DMS153 treated with DMSO at 0.1 percent for 48 hours (cell line): ENCODE measurements around the gene RGS7.
"Not testable (repeated sequence)": the region's sequence is repeated elsewhere in the genome, so short reads cannot be mapped to it uniquely, and the experiment has no call there.

Source experiments
- DNase-seq: peaks from one replicate; lab custom pipeline; 2025; ENCODE audit not compliant: unreplicated experiment; lab: John Stamatoyannopoulos, UW

The RGS7 gene

GRCh38 chr1:240999826-241000225, 357.2 kb downstream of the RGS7 start:
- DNase-seq = no peak

GRCh38 chr1:240998441-240999015, 358.5 kb downstream of the RGS7 start:
- DNase-seq = no peak

GRCh38 chr1:240998024-240998423, 359.0 kb downstream of the RGS7 start:
- no peak for DNase-seq

- DNase-seq = no peak
Observed at GRCh38 chr1:240993004-240993403, 364.0 kb downstream of the RGS7 start.

DNA sequence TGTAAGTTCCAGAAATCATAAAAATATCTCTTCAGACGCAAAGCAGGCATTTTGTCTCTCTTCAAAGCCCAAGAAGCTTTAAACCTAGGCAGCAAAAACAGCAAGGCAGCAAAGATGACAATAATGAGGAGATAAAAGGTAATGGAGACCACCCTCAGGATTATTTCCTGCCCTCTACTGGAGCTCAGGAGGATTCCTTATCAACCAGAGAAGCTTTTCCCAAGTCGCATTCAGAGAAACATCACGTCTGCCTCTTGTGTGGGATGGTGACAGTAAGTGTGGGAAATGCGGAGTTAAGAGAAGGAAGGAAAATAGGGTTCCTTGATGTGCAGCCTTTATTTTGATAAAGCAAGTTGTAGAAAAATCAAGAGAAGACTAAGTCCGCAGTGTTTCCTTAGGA, 365.8 kb downstream of the RGS7 start:
- DNase-seq = no peak

GRCh38 chr1:240987928-240988327, 369.1 kb downstream of the RGS7 start:
- DNase-seq = no peak

- no peak for DNase-seq
Observed at GRCh38 chr1:240985081-240985480, 371.9 kb downstream of the RGS7 start.

DNA sequence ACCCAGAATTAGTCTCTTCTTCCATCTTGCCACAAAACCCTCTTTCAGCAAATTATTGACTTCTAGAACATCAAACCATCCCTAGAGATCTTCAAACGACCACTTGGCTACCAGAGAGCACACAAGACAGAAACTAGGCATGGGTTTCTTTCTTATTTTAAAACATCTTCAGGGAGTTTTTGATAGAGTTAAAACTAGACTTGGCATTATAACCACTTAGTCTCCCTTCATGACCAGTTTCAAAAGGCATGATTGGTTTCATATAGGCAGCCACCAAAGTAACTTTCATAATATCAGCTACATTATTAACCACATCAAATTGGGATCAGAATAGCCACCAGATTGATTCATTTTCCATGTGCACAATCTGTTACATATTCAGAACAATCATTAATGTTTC, 376.7 kb downstream of the RGS7 start:
- DNase-seq = no peak

GRCh38 chr1:240976685-240977084, 380.3 kb downstream of the RGS7 start:
- no peak for DNase-seq

DNA sequence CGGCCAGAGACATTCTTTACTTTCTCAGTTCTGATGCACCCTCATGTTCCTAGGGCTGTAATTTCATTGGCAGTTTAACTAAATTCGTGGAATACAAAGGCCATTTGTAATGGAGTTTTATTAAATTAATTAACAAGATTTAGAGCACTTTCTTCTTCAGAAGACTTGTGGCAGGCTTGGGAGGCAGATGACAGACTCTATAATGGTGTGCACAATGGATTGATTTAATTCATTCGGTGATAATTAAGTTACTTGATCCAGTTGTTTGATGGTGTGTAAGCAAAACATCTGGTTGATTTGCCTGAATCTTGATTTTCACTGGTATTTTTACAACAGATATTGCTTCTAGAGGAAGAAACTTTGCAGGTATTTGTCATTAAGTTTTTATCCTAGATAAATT, 383.1 kb downstream of the RGS7 start:
- DNase-seq = no peak

DNA sequence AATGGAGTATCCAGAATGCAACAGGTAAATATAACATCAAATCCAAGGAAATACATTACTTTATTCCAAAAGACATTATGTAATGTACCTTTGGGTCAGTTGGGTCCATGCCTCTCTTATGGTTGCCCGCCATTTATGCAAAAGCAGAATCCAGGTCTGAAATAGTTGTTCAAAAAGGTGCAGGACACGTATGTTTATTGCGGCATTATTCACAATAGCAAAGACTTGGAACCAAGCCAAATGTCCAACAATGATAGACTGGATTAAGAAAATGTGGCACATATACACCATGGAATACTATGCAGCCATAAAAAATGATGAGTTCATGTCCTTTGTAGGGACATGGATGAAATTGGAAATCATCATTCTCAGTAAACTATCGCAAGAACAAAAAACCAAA, 384.9 kb downstream of the RGS7 start:
- DNase-seq = not testable (repeated sequence)

DNA sequence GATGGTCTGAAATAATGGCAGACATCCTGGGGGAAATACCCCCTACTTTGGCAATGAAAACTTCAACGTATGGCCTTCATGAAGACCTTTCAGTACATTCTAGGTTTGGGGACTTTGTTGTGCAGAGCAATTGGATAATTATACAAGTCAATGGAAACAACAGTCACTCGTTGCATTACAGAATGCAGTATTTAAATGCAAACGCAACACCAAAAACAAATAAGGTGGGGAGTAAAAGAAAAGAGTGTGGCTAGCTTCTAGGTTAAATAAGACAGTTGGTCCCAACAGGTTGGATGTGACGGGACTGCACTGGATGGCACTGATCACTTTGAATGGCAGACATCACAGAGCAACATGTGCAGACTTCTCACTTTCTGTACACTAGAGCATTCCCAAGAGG, 386.8 kb downstream of the RGS7 start:
- no peak for DNase-seq

DNA sequence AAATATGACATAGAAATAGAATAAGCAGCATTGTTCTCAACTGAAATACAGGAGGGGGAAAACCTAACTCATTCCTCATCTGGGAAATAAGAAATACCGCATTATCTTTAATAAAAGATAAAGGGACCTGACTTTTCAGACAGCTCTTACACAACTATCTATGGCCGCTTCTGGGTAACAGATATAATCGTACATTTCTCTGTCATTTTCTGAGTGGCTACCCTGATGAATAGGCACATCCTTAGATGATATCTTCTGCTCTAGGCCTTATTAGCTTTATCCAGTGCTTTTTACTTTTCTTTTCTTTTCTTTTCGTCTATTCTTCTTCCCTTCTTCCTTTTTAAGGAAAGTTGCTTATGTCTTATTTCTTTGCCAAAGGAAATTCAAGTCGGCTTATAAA, 388.1 kb downstream of the RGS7 start:
- DNase-seq = no peak

- peak; percentile 36 for DNase-seq
Observed at GRCh38 chr1:240967070-240967724, 389.8 kb downstream of the RGS7 start.

DNA sequence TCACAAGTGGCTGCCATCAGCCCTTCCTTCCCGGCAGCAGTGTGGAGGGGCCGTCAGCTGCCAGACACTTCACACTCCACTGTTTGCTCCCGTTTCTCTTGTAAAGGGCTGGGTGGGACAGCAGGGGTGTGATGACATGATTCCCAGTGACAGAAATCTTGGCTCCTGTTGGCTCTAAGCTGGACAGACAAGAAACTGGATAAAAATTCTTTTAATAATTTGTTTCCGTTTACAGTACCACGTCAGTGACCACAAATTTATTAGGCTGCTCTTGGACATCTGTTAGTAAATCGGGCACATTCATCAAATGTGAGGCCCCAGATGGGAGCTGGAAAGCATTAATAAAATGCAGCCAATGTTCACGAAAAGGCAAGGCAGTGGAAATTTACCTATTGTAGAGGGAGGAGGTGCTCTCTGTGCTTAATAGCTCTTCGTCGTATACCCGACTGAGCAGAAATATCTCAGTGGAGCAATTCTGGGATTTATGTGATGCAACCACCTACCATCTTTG, 391.4 kb downstream of the RGS7 start:
- peak; percentile 45 for DNase-seq

GRCh38 chr1:240962086-240962485, 394.9 kb downstream of the RGS7 start:
- no peak for DNase-seq

DNA sequence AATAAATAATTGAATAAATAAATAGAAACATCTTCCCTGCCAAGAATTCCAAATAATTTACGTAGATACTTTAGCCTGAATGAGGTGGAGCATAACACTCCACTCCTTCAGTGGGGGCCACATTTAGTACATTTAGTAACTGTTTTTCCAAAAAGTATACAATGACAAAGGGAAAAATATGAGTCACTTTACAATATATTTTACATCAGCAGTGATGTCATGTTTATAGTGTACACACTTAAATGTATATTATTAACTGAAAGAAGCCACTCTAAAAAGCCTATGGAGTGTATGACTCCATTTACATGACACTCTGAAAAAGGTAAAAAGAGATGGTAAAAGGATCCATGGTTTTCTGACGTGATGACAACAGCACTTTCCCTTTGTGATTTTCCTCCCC, 400.6 kb downstream of the RGS7 start:
- DNase-seq = no peak

DNA sequence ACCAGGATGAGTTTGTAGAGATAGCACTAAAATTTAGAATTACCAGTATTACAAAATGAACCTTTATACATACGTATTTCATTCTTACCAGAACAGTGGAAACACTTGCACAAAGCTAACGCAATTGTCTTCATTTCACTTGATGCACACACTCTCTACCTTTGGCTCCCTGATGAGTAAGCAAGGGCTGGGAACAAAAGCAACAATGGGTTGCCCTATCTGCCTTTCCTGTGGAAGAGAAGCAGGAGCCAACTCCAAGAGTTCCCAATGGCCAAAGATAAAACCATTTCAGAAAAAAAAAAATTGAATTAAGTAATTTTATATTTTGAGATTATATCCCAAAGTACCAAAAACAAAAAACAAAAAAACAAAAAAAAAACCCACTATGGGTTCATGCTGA, 401.0 kb downstream of the RGS7 start:
- DNase-seq = no peak

GRCh38 chr1:240947438-240948224, 409.4 kb downstream of the RGS7 start:
- DNase-seq = no peak

- DNase-seq = no peak
Observed at GRCh38 chr1:240946926-240947325, 410.1 kb downstream of the RGS7 start.

GRCh38 chr1:240942901-240943300, 414.1 kb downstream of the RGS7 start:
- no peak for DNase-seq

GRCh38 chr1:240941701-240942370, 415.2 kb downstream of the RGS7 start:
- no peak for DNase-seq
